ENCODE measurements around the gene TTC34. TPM values are rescaled to one million over a fixed set of nuclear protein-coding genes. Genes with fewer than 3 reads are reported as not detected.

Gene TTC34
- total RNA-seq, 2 donors from 2014 or later: under 0.01 to 0.52 TPM

DNA sequence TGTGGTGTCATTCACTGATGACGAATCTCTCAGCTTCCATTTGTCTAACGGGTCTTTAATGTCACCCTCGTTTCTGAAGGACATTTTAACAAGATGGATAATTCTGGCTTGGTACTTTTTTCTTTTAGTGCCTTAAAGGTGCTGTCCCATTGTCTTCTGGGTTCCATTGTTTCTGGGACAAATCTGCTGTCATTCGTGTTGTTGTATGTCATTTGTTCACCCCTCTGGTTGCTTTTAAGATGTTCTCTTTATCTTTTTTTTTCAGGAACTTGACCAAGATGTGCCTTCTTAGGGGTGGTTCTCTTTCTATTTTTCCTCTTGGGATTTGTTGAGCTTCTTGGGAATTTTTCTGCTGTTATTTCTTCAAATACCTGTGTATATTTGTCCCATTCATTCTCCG is 154.7 kb downstream of the TTC34 start:
- H3K27ac ChIP-seq: no peak overlapping the region
- ATAC-seq: no peak
- H3K4me3 ChIP-seq: no peak overlapping the region
- 53 to 67% methylated on average over 5 of the region's 5 CpGs for WGBS, 2 donors
- peaks cover 13% of the 10 kb centered on the region for H3K4me1 ChIP-seq
- H3K36me3 ChIP-seq (replicated peaks in 1 of 2; ENCODE audit: insufficient read depth in 1 of 2, low read depth in 2 of 2): no peaks in the 10 kb centered on the region
- H3K9me3 ChIP-seq: peaks cover 0 to 7% (median 0%) of the 10 kb centered on the region in 3 donors
- intact Hi-C loops (cut with DNase I): no loop called here
- no peak for TF ChIP-seq POLR2A (IDR thresholded peaks at IDR 0.05)
- TF ChIP-seq, protein P1, sequence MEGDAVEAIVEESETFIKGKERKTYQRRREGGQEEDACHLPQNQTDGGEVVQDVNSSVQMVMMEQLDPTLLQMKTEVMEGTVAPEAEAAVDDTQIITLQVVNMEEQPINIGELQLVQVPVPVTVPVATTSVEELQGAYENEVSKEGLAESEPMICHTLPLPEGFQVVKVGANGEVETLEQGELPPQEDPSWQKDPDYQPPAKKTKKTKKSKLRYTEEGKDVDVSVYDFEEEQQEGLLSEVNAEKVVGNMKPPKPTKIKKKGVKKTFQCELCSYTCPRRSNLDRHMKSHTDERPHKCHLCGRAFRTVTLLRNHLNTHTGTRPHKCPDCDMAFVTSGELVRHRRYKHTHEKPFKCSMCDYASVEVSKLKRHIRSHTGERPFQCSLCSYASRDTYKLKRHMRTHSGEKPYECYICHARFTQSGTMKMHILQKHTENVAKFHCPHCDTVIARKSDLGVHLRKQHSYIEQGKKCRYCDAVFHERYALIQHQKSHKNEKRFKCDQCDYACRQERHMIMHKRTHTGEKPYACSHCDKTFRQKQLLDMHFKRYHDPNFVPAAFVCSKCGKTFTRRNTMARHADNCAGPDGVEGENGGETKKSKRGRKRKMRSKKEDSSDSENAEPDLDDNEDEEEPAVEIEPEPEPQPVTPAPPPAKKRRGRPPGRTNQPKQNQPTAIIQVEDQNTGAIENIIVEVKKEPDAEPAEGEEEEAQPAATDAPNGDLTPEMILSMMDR (IDR thresholded peaks at IDR 0.05): no peak
- DNase-seq: no peak
- H3K27me3 ChIP-seq: no peaks in the 10 kb centered on the region

DNA sequence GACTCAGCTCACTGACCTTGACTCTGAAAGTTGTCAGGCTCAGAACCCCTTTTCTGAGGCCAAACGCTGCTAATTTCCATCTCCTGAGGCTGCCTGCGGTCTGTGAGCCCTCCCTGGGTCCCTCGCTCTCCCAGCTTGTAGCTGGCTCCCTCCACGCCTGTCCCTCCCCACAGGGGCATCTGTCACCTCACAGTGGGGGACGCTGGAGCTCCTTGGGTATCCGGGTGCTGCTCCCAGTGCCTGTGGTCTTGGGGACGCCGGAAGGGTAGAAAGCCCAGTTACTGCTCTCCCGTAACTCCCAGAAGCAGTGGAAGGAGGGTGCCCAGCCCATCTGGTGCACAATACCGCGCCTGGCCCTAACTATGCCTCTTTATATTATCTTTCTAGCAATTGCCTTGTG is 155.7 kb downstream of the TTC34 start:
- DNase-seq (peak in 1 of 4 donors; percentile 10), ATAC-seq (no peak)
- H3K27ac ChIP-seq: no peak overlapping the region
- H3K4me3 ChIP-seq: no peak overlapping the region
- no peaks in the 10 kb centered on the region for H3K27me3 ChIP-seq
- peaks cover 0 to 7% (median 0%) of the 10 kb centered on the region in 3 donors for H3K9me3 ChIP-seq
- H3K4me1 ChIP-seq: peaks cover 20% of the 10 kb centered on the region
- intact Hi-C loops (cut with DNase I): no loop called here
- H3K36me3 ChIP-seq (replicated peaks in 1 of 2; ENCODE audit: insufficient read depth in 1 of 2, low read depth in 2 of 2): no peaks in the 10 kb centered on the region
- no peak for TF ChIP-seq POLR2A (IDR thresholded peaks at IDR 0.05)
- TF ChIP-seq, protein P1 (IDR thresholded peaks at IDR 0.05): no peak
- WGBS, 2 donors: 76 to 79% methylated on average over 11 of the region's 11 CpGs

DNA sequence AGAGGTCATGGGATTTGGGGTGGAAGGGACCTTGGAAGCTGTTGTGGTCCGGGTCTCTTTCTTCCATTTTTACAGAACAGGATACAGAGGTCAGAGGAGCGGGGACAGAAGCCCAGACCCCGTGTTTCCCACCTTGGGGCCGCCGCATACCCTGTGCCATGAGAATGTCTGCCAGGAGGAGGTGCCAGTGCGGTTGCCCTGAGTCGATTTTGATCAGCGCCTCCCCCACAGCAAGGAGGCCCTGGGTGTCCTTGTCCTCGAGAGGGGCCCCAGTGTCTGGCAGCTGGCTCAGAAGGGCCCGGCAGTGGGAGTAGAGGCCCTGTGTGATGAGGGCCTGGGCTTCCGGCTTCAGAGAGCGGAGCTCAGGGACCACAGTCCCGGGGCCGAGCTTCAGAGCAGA is 156.3 kb downstream of the TTC34 start:
- WGBS, 2 donors: 81 to 84% methylated on average over 13 to 14 of the region's 14 CpGs
- H3K27ac ChIP-seq: no peak overlapping the region
- no peak for ATAC-seq
- DNase-seq: peak in 1 of 4 donors; percentile 8
- H3K27me3 ChIP-seq: no peaks in the 10 kb centered on the region
- TF ChIP-seq, protein P1 (IDR thresholded peaks at IDR 0.05): no peak
- TF ChIP-seq POLR2A (IDR thresholded peaks at IDR 0.05): no peak
- H3K36me3 ChIP-seq (replicated peaks in 1 of 2; ENCODE audit: insufficient read depth in 1 of 2, low read depth in 2 of 2): no peaks in the 10 kb centered on the region
- intact Hi-C loops (cut with DNase I): no loop called here
- H3K9me3 ChIP-seq: peaks cover 0 to 7% (median 0%) of the 10 kb centered on the region in 3 donors
- H3K4me1 ChIP-seq: peaks cover 20% of the 10 kb centered on the region
- no peak overlapping the region for H3K4me3 ChIP-seq

DNA sequence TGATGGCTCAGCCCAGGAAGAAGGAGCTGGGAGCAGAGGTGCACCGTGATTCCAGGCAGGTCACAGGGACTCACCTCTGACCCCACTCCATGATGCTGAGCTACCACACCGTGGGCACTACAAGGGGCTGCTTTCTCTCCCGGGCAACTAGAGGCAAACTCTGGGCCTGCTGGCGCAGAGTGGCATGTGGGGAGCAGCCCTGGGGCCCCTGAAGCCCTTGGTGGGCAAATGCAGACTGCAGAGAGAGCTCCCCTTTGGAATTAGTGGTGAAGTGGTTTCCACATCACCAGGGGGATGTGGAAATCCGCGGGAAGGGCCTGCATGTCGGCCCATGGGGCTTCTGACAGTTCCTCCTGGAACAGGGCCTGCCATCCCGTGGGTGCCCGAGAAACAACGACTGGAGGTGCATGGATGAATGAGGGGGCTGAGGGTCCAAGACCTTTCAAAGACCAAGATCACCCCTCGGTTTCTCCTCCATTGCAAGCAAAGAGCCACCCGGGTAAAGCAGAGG is 156.8 kb downstream of the TTC34 start:
- no peak for TF ChIP-seq POLR2A (IDR thresholded peaks at IDR 0.05)
- TF ChIP-seq, protein P1 (IDR thresholded peaks at IDR 0.05): no peak
- DNase-seq (peak in 1 of 4 donors; percentile 4), ATAC-seq (no peak)
- no peak overlapping the region for H3K27ac ChIP-seq
- H3K4me1 ChIP-seq: peaks cover 20% of the 10 kb centered on the region
- 87 to 100% methylated on average over 1 to 12 of the region's 12 CpGs for WGBS, 2 donors
- H3K9me3 ChIP-seq: peaks cover 0 to 7% (median 0%) of the 10 kb centered on the region in 3 donors
- no peak overlapping the region for H3K4me3 ChIP-seq
- H3K27me3 ChIP-seq: no peaks in the 10 kb centered on the region
- no peaks in the 10 kb centered on the region for H3K36me3 ChIP-seq (replicated peaks in 1 of 2; ENCODE audit: insufficient read depth in 1 of 2, low read depth in 2 of 2)
- intact Hi-C loops (cut with DNase I): no loop called here

DNA sequence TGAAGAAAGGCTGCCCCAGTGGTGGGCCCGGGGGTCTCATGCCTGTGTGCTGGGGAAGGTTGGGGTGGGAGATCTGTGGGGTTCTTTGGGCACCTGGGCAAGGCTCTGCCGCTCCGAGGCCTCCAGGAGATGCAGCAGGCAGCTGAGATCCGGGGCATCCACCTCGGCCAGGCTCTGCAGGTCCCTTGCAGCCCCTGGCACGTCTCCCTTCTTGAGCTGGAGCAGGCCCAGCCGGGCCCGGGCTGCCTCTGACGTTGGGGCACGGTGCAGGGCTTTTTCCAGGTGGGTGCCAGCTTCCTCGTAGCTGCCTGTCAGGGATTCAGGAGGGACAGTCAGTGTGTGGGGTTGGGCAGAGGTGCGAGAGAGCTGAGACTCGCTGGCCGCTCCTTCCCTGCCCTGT is 157.3 kb downstream of the TTC34 start:
- H3K4me3 ChIP-seq: no peak overlapping the region
- DNase-seq: no peak
- H3K4me1 ChIP-seq: peaks cover 20% of the 10 kb centered on the region
- no peak overlapping the region for H3K27ac ChIP-seq
- peaks cover 0 to 7% (median 0%) of the 10 kb centered on the region in 3 donors for H3K9me3 ChIP-seq
- TF ChIP-seq, protein P1 (IDR thresholded peaks at IDR 0.05): no peak
- TF ChIP-seq POLR2A (IDR thresholded peaks at IDR 0.05): no peak
- no peak for ATAC-seq
- 84% methylated on average over 11 of the region's 14 CpGs; no CpG with 5 or more reads in 1 of the 2 donors for WGBS, 2 donors
- no peaks in the 10 kb centered on the region for H3K27me3 ChIP-seq
- no peaks in the 10 kb centered on the region for H3K36me3 ChIP-seq (replicated peaks in 1 of 2; ENCODE audit: insufficient read depth in 1 of 2, low read depth in 2 of 2)
- intact Hi-C loops (cut with DNase I): no loop called here
